HPDE6-E6E7 (cell line): ENCODE results near the gene FCHO2.

Source experiments
- DNase-seq: peaks from one replicate; pipeline ENCODE4 v3.0.0; 2011; ENCODE audit warnings: missing footprints; ENCODE audit errors: extremely low spot score

Gene FCHO2

GRCh38 chr5:73136055-73136562, 180.3 kb downstream of the FCHO2 start:
- no peak for DNase-seq

DNA sequence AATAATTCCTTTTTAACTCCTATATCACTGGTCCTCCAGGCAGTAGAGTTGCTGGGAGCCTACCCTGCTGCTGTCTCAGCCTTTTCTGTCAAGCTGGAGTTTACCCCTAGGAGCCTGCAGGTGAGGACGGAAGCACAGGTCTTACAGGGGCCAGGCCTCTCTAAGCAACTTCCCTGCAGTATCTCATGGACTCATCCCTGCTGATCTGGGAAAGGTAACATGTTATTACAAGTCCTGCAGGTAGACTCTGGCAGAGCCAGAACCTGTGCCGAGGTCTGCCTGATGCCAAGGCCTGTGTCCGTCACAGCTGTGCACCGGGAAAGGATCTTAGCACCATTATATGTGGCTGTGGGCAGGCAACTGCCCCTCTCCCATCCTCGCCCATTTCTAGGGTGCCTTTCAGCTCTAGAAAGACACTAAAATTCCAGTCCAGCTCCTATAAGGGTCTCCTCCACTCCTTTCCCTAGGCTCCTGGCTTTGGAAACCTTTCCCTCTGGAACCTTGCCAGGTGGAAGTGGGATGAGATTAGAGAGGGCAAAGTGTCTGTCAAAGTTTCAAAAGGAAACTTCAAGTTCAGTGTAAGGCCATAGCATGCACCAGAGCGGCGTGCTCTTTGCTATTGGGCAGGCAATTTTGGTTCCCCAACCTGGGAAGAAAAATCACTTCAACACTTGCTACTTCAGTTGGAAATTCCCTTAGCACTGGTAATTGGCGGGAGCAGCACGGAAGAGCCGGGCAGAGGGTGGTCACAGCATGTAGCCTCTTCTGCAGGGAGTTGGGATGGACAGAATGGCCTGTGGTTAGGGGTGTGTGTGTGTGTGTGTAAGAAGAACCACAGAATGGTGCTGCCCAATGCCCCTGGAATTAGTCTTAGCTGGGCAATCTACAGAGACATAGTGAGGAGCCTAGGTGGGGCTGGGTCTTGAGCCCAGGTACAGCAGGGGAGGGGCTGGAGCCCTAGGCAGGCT, 182.0 kb downstream of the FCHO2 start:
- DNase-seq: no peak

DNA sequence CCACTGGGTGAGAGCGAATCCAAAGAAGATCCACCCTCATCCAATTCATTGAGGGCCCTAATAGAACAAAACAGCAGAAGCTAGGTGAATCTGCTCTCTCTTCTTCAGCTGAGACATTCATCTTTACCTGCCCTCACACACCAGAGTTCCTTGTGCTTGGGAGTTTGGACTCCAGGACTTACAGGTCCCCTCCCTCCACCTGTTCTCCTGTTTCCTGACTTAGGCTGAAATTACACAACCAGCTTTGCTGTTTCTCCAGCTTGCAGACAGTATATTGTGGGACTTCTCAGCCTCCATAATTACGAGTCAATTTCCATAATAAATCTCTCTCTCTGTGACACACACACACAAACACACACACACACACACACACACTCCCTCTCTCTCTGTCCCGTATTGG, 183.6 kb downstream of the FCHO2 start:
- DNase-seq: no peak
